Activated naive CD4-positive, alpha-beta T cell treated with anti-CD3 and anti-CD28 coated beads for 36 hours (primary cell): ENCODE results near the gene DCUN1D3. TPM values are rescaled to one million over a fixed set of nuclear protein-coding genes. Genes with fewer than 3 reads are reported as not detected.
A peak's percentile ranks its signal among the peaks of the same experiment; 100 is the strongest.

Source experiments
- CTCF ChIA-PET: fragments of 350-600 bp; sonication (Branson Sonifier 250); formaldehyde crosslinking; loops from one replicate; lab custom pipeline; 2021; ENCODE audit warnings: antibody characterized with exemption; lab: Charles Lee
- DNase-seq: peaks from one replicate; pipeline ENCODE4 v3.0.0-alpha.2; 2020
- H3K27ac Mint-ChIP-seq: one replicate; pipeline ENCODE4 v1.8.0; 2021; ENCODE audit warnings: mild to moderate bottlenecking, mixed read lengths
- H3K27me3 Mint-ChIP-seq: one replicate; pipeline ENCODE4 v1.8.0; 2021; ENCODE audit warnings: low read depth, mixed read lengths
- H3K36me3 Mint-ChIP-seq: one replicate; pipeline ENCODE4 v1.8.0; 2021; ENCODE audit warnings: low read depth, mixed read lengths
- H3K4me1 Mint-ChIP-seq: one replicate; pipeline ENCODE4 v1.8.0; 2021; ENCODE audit warnings: low read depth, mixed read lengths
- H3K4me3 Mint-ChIP-seq: one replicate; pipeline ENCODE4 v1.8.0; 2021; ENCODE audit warnings: mild to moderate bottlenecking, moderate library complexity, mixed read lengths
- H3K9me3 Mint-ChIP-seq: one replicate; pipeline ENCODE4 v1.8.0; 2021; ENCODE audit warnings: mixed read lengths
- intact Hi-C: fragments of 100-400 bp; cut with micrococcal nuclease; formaldehyde crosslinking; loops from one replicate; pipeline ENCODE4 v1.15.1; 2023
- total RNA-seq, 2 experiments: library from RNA; stranded (reverse); gene quantifications; one replicate each; pipeline ENCODE4 v1.2.3, GENCODE V29; 2021

The DCUN1D3 gene
- total RNA-seq, 2 experiments from 2014 or later: 3.0 to 3.4 TPM

GRCh38 chr16:20833086-20833485 is 67.1 kb downstream of the DCUN1D3 start:
- Mint-ChIP-seq H3K9me3 (peaks cover 13% of the 10 kb centered on the region), H3K36me3 (peaks cover 38% of the 10 kb centered on the region), H3K27ac (no peak overlapping the region), H3K4me1 (no peaks in the 10 kb centered on the region), H3K4me3 (no peak overlapping the region), H3K27me3 (no peaks in the 10 kb centered on the region)
- intact Hi-C loops: no loop called here
- DNase-seq: no peak
- CTCF ChIA-PET: interaction anchor here (0.7 kb wide), 1 partner anchor 1978 kb away, joined by 3 read pairs; no protein-coding TSS in a partner anchor

- intact Hi-C loops: no loop called here
- Mint-ChIP-seq H3K36me3 (peaks cover 24% of the 10 kb centered on the region), H3K4me3 (no peak overlapping the region), H3K27ac (no peak overlapping the region), H3K9me3 (peaks cover 6% of the 10 kb centered on the region), H3K4me1 (no peaks in the 10 kb centered on the region), H3K27me3 (no peaks in the 10 kb centered on the region)
- CTCF ChIA-PET: no interaction called here
- DNase-seq: no peak
Measured at GRCh38 chr16:20830372-20830771, 69.8 kb downstream of the DCUN1D3 start.

GRCh38 chr16:20829536-20829935 is 70.6 kb downstream of the DCUN1D3 start:
- H3K4me1 Mint-ChIP-seq: no peaks in the 10 kb centered on the region
- CTCF ChIA-PET: interaction anchor here (0.6 kb wide), 1 partner anchor 16 kb away, joined by 3 read pairs; no protein-coding TSS in a partner anchor
- H3K27me3 Mint-ChIP-seq: no peaks in the 10 kb centered on the region
- peaks cover 2% of the 10 kb centered on the region for H3K9me3 Mint-ChIP-seq
- intact Hi-C loops: no loop called here
- H3K4me3 Mint-ChIP-seq: no peak overlapping the region
- no peak overlapping the region for H3K27ac Mint-ChIP-seq
- H3K36me3 Mint-ChIP-seq: peaks cover 18% of the 10 kb centered on the region
- DNase-seq: no peak

- CTCF ChIA-PET: interaction anchor here (0.6 to 1.2 kb wide), 2 partner anchors 115 to 291 kb away, joined by 3 to 4 read pairs; no protein-coding TSS in a partner anchor
- H3K4me1 Mint-ChIP-seq: peaks cover 7% of the 10 kb centered on the region
- no peaks in the 10 kb centered on the region for H3K9me3 Mint-ChIP-seq
- no peak overlapping the region for H3K27ac Mint-ChIP-seq
- no peak overlapping the region for H3K4me3 Mint-ChIP-seq
- H3K36me3 Mint-ChIP-seq: peaks cover 34% of the 10 kb centered on the region
- intact Hi-C loops: no loop called here
- DNase-seq: no peak
- no peaks in the 10 kb centered on the region for H3K27me3 Mint-ChIP-seq
Measured at GRCh38 chr16:20826039-20826566, 74.1 kb downstream of the DCUN1D3 start.

GRCh38 chr16:20822521-20823325 is 77.4 kb downstream of the DCUN1D3 start:
- H3K27ac Mint-ChIP-seq: no peak overlapping the region
- no peak for DNase-seq

GRCh38 chr16:20821682-20822081 is 78.5 kb downstream of the DCUN1D3 start:
- Mint-ChIP-seq H3K4me1 (peaks cover 7% of the 10 kb centered on the region), H3K27ac (no peak overlapping the region), H3K36me3 (peaks cover 39% of the 10 kb centered on the region), H3K9me3 (no peaks in the 10 kb centered on the region), H3K4me3 (no peak overlapping the region), H3K27me3 (no peaks in the 10 kb centered on the region)
- CTCF ChIA-PET: no interaction called here
- DNase-seq: no peak
- intact Hi-C loops: no loop called here

More at GRCh38 chr16:20822521-20823325, 77.4 kb downstream of the DCUN1D3 start:
- Mint-ChIP-seq H3K27me3 (no peaks in the 10 kb centered on the region), H3K4me3 (no peak overlapping the region), H3K9me3 (no peaks in the 10 kb centered on the region), H3K4me1 (peaks cover 7% of the 10 kb centered on the region), H3K36me3 (peaks cover 38% of the 10 kb centered on the region)
- intact Hi-C loops: no loop called here
- CTCF ChIA-PET: no interaction called here

GRCh38 chr16:20818929-20819585 is 81.1 kb downstream of the DCUN1D3 start:
- Mint-ChIP-seq H3K4me3 (no peak overlapping the region), H3K4me1 (peaks cover 11% of the 10 kb centered on the region), H3K27ac (no peak overlapping the region), H3K9me3 (no peaks in the 10 kb centered on the region), H3K36me3 (peaks cover 43% of the 10 kb centered on the region), H3K27me3 (no peaks in the 10 kb centered on the region)
- CTCF ChIA-PET: no interaction called here
- intact Hi-C loops: no loop called here
- no peak for DNase-seq

- CTCF ChIA-PET: no interaction called here
- intact Hi-C loops: no loop called here
- peaks cover 4% of the 10 kb centered on the region for H3K4me1 Mint-ChIP-seq
- H3K36me3 Mint-ChIP-seq: peaks cover 22% of the 10 kb centered on the region
- H3K27me3 Mint-ChIP-seq: no peaks in the 10 kb centered on the region
- no peaks in the 10 kb centered on the region for H3K9me3 Mint-ChIP-seq
- peak; percentile 12 for DNase-seq
- H3K4me3 Mint-ChIP-seq: no peak overlapping the region
- no peak overlapping the region for H3K27ac Mint-ChIP-seq
Measured at GRCh38 chr16:20814784-20815183, 85.4 kb downstream of the DCUN1D3 start.

GRCh38 chr16:20812510-20812909 is 87.6 kb downstream of the DCUN1D3 start:
- no peak for DNase-seq
- Mint-ChIP-seq H3K27ac (no peak overlapping the region), H3K36me3 (peaks cover 24% of the 10 kb centered on the region), H3K27me3 (no peaks in the 10 kb centered on the region), H3K4me1 (peaks cover 10% of the 10 kb centered on the region), H3K9me3 (no peaks in the 10 kb centered on the region), H3K4me3 (no peak overlapping the region)
- intact Hi-C loops: no loop called here
- CTCF ChIA-PET: no interaction called here

GRCh38 chr16:20811889-20812439 is 88.2 kb downstream of the DCUN1D3 start:
- CTCF ChIA-PET: no interaction called here
- Mint-ChIP-seq H3K27ac (no peak overlapping the region), H3K27me3 (no peaks in the 10 kb centered on the region), H3K36me3 (peaks cover 27% of the 10 kb centered on the region), H3K9me3 (no peaks in the 10 kb centered on the region), H3K4me3 (no peak overlapping the region), H3K4me1 (peaks cover 12% of the 10 kb centered on the region)
- no peak for DNase-seq
- intact Hi-C loops: no loop called here

- Mint-ChIP-seq H3K9me3 (no peaks in the 10 kb centered on the region), H3K4me3 (peak overlapping the region; percentile 98), H3K27me3 (no peaks in the 10 kb centered on the region), H3K4me1 (peaks cover 12% of the 10 kb centered on the region), H3K36me3 (peaks cover 10% of the 10 kb centered on the region), H3K27ac (peak overlapping the region; percentile 98)
- intact Hi-C loops: loop anchor here (2.0 to 5.0 kb wide), 3 partner anchors 34 to 131 kb away; partner anchors contain the start of genes DCUN1D3 and LYRM1
- DNase-seq: no peak
- CTCF ChIA-PET: no interaction called here
Measured at GRCh38 chr16:20807862-20808261, 92.3 kb downstream of the DCUN1D3 start.
